ENCODE data around the gene SMCHD1. TPM values are rescaled to one million over a fixed set of nuclear protein-coding genes. Genes with fewer than 3 reads are reported as not detected.

The SMCHD1 gene
- total RNA-seq, 1 donor from 2014 or later = 28.3 TPM

DNA sequence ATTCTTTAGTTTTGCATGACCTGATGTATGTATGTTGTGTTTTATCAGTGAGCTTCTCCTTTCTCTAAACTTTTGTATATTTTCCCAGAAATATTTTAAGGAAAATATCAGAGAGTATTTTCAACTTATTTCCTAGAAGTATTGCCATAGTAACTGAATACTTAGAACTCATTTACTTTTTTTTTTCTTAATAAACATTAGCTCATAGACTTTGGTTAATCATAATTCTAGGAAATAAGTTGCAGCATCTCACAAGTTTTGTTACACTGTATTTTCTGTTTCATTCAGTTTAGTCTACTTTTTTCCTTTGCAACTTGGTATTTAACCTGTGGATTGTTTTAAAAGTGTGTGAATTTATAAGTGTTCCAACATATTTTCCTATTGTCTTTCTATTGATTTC lies 27.5 kb downstream of the SMCHD1 start:
- H3K27ac Mint-ChIP-seq (ENCODE audit: unreplicated experiment) = no peak overlapping the region
- TF ChIP-seq CTCF (IDR thresholded peaks at IDR 0.05; ENCODE audit: unreplicated experiment) = no peak
- H3K36me3 Mint-ChIP-seq (ENCODE audit: low read depth, unreplicated experiment) = peaks cover 27% of the 10 kb centered on the region
- H3K4me1 Mint-ChIP-seq (ENCODE audit: unreplicated experiment) = no peaks in the 10 kb centered on the region
- H3K4me3 Mint-ChIP-seq (ENCODE audit: unreplicated experiment) = no peak overlapping the region
- no peaks in the 10 kb centered on the region for H3K27me3 Mint-ChIP-seq (ENCODE audit: unreplicated experiment)
- no peak for DNase-seq (ENCODE audit: low spot score)
- no peaks in the 10 kb centered on the region for H3K9me3 Mint-ChIP-seq (ENCODE audit: unreplicated experiment)

DNA sequence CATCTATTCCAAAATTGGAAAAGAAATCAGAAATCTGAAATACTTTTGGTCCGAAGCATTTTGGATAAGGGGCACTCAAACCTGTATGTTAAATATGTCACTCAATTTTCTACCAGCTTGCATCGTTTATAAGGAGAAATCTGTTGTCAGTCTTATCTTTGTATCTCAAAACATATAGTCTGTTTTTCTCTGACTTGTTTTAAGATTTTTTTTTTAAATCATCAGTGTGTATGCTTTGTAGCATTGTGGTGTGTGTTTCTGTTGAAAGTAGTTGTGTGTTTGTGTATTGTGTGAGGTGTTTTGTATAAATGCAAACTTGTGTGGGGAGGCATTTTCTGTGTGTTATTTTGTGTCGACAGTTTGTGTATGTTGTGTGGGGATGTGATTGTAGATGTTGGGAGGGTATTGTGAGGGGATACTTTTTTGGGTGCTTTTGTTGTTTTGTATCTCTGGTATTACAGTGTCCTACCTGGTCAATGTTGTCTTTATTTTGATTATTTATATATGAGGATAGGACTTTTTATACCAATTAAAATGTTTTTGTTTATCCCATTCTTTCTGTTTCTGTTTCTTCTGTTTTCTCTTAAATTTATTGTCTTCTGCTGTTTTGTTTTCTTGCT lies 30.9 kb downstream of the SMCHD1 start:
- Mint-ChIP-seq H3K4me3 (ENCODE audit: unreplicated experiment) (no peak overlapping the region), H3K9me3 (ENCODE audit: unreplicated experiment) (no peaks in the 10 kb centered on the region), H3K27ac (ENCODE audit: unreplicated experiment) (no peak overlapping the region), H3K4me1 (ENCODE audit: unreplicated experiment) (no peaks in the 10 kb centered on the region), H3K27me3 (ENCODE audit: unreplicated experiment) (no peaks in the 10 kb centered on the region), H3K36me3 (ENCODE audit: low read depth, unreplicated experiment) (peaks cover 18% of the 10 kb centered on the region)
- no peak for DNase-seq (ENCODE audit: low spot score)
- TF ChIP-seq CTCF (IDR thresholded peaks at IDR 0.05; ENCODE audit: unreplicated experiment) = no peak

DNA sequence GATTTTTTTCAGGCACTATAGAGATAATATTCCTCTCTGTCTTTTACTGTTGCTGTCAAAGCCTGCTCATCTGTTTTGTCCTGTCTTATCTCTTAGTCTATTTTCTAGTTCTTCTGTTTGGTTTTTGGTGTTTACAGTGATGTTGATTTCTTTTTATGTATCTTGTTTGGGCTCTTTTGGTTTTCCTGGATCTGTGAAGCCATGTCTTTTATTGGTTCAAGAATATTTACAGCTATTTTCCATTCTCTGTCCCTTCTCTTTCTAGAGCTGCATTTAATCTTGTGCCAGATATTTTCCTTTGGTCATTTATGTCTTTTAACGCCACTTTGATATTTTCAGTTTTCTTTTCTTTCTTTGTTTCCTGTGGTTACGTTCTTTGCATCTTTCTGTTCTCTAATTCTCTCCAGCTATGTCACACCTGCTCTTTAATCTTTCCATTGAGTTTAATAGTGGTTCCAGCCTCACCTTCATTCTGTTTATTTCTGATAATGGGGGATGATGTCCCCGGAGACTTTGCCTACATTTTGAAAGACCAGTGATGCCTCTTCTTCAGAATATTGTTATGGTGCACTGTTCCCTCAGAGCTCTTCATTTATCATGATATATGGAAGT lies 32.0 kb downstream of the SMCHD1 start:
- no peak for TF ChIP-seq CTCF (IDR thresholded peaks at IDR 0.05; ENCODE audit: unreplicated experiment)
- H3K27me3 Mint-ChIP-seq (ENCODE audit: unreplicated experiment) = no peaks in the 10 kb centered on the region
- peaks cover 18% of the 10 kb centered on the region for H3K36me3 Mint-ChIP-seq (ENCODE audit: low read depth, unreplicated experiment)
- no peaks in the 10 kb centered on the region for H3K4me1 Mint-ChIP-seq (ENCODE audit: unreplicated experiment)
- DNase-seq (ENCODE audit: low spot score) = no peak
- H3K9me3 Mint-ChIP-seq (ENCODE audit: unreplicated experiment) = no peaks in the 10 kb centered on the region
- no peak overlapping the region for H3K27ac Mint-ChIP-seq (ENCODE audit: unreplicated experiment)
- no peak overlapping the region for H3K4me3 Mint-ChIP-seq (ENCODE audit: unreplicated experiment)

DNA sequence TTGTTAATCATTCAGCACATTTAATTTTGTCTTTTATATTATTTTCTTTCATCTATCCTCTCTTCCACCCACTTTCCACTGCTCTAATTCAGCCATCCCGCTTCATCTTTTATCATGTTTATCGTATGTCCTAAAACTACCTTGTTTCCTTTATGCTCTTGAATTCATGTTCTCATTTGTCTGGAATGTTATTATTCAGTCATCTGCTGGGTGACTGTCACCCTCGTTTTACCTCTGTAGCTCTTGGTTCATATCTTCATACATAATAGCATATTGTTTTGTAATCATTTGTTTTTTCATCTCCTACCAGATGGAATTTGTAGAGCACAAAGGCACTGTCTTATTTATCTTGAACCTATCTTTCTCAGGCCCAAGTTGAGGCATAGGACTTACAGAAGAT lies 37.0 kb downstream of the SMCHD1 start:
- no peaks in the 10 kb centered on the region for H3K9me3 Mint-ChIP-seq (ENCODE audit: unreplicated experiment)
- no peak for DNase-seq (ENCODE audit: low spot score)
- no peak for TF ChIP-seq CTCF (IDR thresholded peaks at IDR 0.05; ENCODE audit: unreplicated experiment)
- no peak overlapping the region for H3K27ac Mint-ChIP-seq (ENCODE audit: unreplicated experiment)
- no peaks in the 10 kb centered on the region for H3K4me1 Mint-ChIP-seq (ENCODE audit: unreplicated experiment)
- H3K27me3 Mint-ChIP-seq (ENCODE audit: unreplicated experiment) = no peaks in the 10 kb centered on the region
- H3K4me3 Mint-ChIP-seq (ENCODE audit: unreplicated experiment) = no peak overlapping the region
- H3K36me3 Mint-ChIP-seq (ENCODE audit: low read depth, unreplicated experiment) = no peaks in the 10 kb centered on the region

- H3K36me3 Mint-ChIP-seq (ENCODE audit: low read depth, unreplicated experiment) = peaks cover 9% of the 10 kb centered on the region
Observed at GRCh38 chr18:2697184-2697583, 41.7 kb downstream of the SMCHD1 start.

More at GRCh38 chr18:2697184-2697583, 41.7 kb downstream of the SMCHD1 start:
- no peaks in the 10 kb centered on the region for H3K4me1 Mint-ChIP-seq (ENCODE audit: unreplicated experiment)
- no peaks in the 10 kb centered on the region for H3K9me3 Mint-ChIP-seq (ENCODE audit: unreplicated experiment)
- no peak overlapping the region for H3K4me3 Mint-ChIP-seq (ENCODE audit: unreplicated experiment)
- no peak for DNase-seq (ENCODE audit: low spot score)
- no peaks in the 10 kb centered on the region for H3K27me3 Mint-ChIP-seq (ENCODE audit: unreplicated experiment)
- TF ChIP-seq CTCF (IDR thresholded peaks at IDR 0.05; ENCODE audit: unreplicated experiment) = no peak
- H3K27ac Mint-ChIP-seq (ENCODE audit: unreplicated experiment) = no peak overlapping the region

Data from endothelial cell (in vitro differentiated cells).